Astrocyte (in vitro differentiated cells and primary cell): Measurements from ENCODE around the gene RALGAPA2. TPM values are rescaled to one million over a fixed set of nuclear protein-coding genes. Genes with fewer than 3 reads are reported as not detected.

Experiments
- DNase-seq: peaks from one replicate; pipeline ENCODE4 v3.0.0-alpha.2; 2010; ENCODE audit warnings: low read depth
- FAIRE-seq: peaks from 2 replicates; lab custom pipeline; 2011; peaks lifted over from hg19 to GRCh38; lab: Jason Lieb, UNC
- H2AFZ ChIP-seq: 2 replicates; pipeline ENCODE4 v1.6.0; 2012; ENCODE audit warnings: low read depth, low read length, inconsistent platforms
- H3K27ac ChIP-seq: 2 replicates; pipeline ENCODE4 v1.5.1; 2011; ENCODE audit warnings: low read depth, low read length, inconsistent platforms
- H3K27me3 ChIP-seq: 2 replicates; pipeline ENCODE4 v1.6.0; 2011; ENCODE audit warnings: low read length, inconsistent platforms; ENCODE audit not compliant: insufficient read depth
- H3K36me3 ChIP-seq: 2 replicates; pipeline ENCODE4 v1.5.1; 2011; ENCODE audit warnings: low read length, inconsistent platforms; ENCODE audit not compliant: insufficient read depth
- H3K4me1 ChIP-seq: 2 replicates; pipeline ENCODE4 v1.5.1; 2011; ENCODE audit warnings: low read length, inconsistent platforms; ENCODE audit not compliant: insufficient read depth
- H3K4me2 ChIP-seq: 2 replicates; pipeline ENCODE4 v1.6.0; 2012; ENCODE audit warnings: low read length, inconsistent platforms
- H3K4me3 ChIP-seq: 2 replicates; pipeline ENCODE4 v1.5.1; 2011; ENCODE audit warnings: low read depth, mild to moderate bottlenecking, low read length, inconsistent platforms; ENCODE audit not compliant: insufficient read depth
- H3K79me2 ChIP-seq: 2 replicates; pipeline ENCODE4 v1.6.0; 2012; ENCODE audit warnings: mild to moderate bottlenecking, low read length, inconsistent platforms; ENCODE audit not compliant: insufficient read depth
- H3K9ac ChIP-seq: 2 replicates; pipeline ENCODE4 v1.6.0; 2012; ENCODE audit warnings: mild to moderate bottlenecking, low read length, inconsistent platforms
- H3K9me3 ChIP-seq: 2 replicates; pipeline ENCODE4 v1.5.1; 2012; ENCODE audit warnings: low read depth, mild to moderate bottlenecking, low read length, inconsistent platforms; ENCODE audit not compliant: insufficient read depth
- H4K20me1 ChIP-seq: 2 replicates; pipeline ENCODE4 v1.6.0; 2012; ENCODE audit warnings: low read length, inconsistent platforms; ENCODE audit not compliant: insufficient read depth
- H3K27ac Mint-ChIP-seq: one replicate; pipeline ENCODE4 v1.8.0; 2021; ENCODE audit warnings: mild to moderate bottlenecking, mixed read lengths; ENCODE audit not compliant: unreplicated experiment
- H3K27me3 Mint-ChIP-seq: one replicate; pipeline ENCODE4 v1.8.0; 2021; ENCODE audit warnings: low read depth, mixed read lengths; ENCODE audit not compliant: unreplicated experiment
- H3K36me3 Mint-ChIP-seq: one replicate; pipeline ENCODE4 v1.8.0; 2021; ENCODE audit warnings: low read depth, mixed read lengths; ENCODE audit not compliant: unreplicated experiment
- H3K4me1 Mint-ChIP-seq: one replicate; pipeline ENCODE4 v1.8.0; 2021; ENCODE audit warnings: low read depth, mixed read lengths; ENCODE audit not compliant: unreplicated experiment
- H3K4me3 Mint-ChIP-seq: one replicate; pipeline ENCODE4 v1.8.0; 2021; ENCODE audit warnings: mild to moderate bottlenecking, moderate library complexity, mixed read lengths; ENCODE audit not compliant: unreplicated experiment
- H3K9me3 Mint-ChIP-seq: one replicate; pipeline ENCODE4 v1.8.0; 2021; ENCODE audit warnings: mild to moderate bottlenecking, mixed read lengths; ENCODE audit not compliant: unreplicated experiment
- CTCF ChIP-seq: IDR thresholded peaks from 2 replicates; pipeline ENCODE4 v1.5.1; 2011; ENCODE audit warnings: low read depth, mild to moderate bottlenecking, inconsistent platforms, low read length, moderate library complexity; ENCODE audit not compliant: insufficient read depth
- EZH2 ChIP-seq: IDR thresholded peaks from 2 replicates; pipeline ENCODE4 v1.6.1; 2012; ENCODE audit warnings: mild to moderate bottlenecking, low read length, inconsistent platforms; ENCODE audit not compliant: insufficient read depth
- total RNA-seq: library from RNA; stranded (reverse); gene quantifications from 2 replicates; pipeline ENCODE4 v1.2.1, GENCODE V29; 2021

Gene RALGAPA2
- total RNA-seq, 1 donor from 2014 or later, result 6.6 TPM

GRCh38 chr20:20567712-20568111, 144.7 kb downstream of the RALGAPA2 start:
- H3K9me3 ChIP-seq, result no peaks in the 10 kb centered on the region
- TF ChIP-seq EZH2 (no peak), CTCF (no peak)
- no peak overlapping the region for H2AFZ ChIP-seq
- no peaks in the 10 kb centered on the region for H3K79me2 ChIP-seq
- no peak overlapping the region for H3K9ac ChIP-seq
- H3K4me3 ChIP-seq, result no peak overlapping the region
- H3K4me3 Mint-ChIP-seq, result no peak overlapping the region
- no peaks in the 10 kb centered on the region for H3K9me3 Mint-ChIP-seq
- no peaks in the 10 kb centered on the region for H3K36me3 ChIP-seq
- H3K27me3 Mint-ChIP-seq, result no peaks in the 10 kb centered on the region
- no peaks in the 10 kb centered on the region for H3K36me3 Mint-ChIP-seq
- H3K4me1 ChIP-seq, result no peaks in the 10 kb centered on the region
- H4K20me1 ChIP-seq, result no peaks in the 10 kb centered on the region
- no peak overlapping the region for H3K4me2 ChIP-seq
- H3K27ac ChIP-seq, result no peak overlapping the region
- H3K4me1 Mint-ChIP-seq, result no peaks in the 10 kb centered on the region
- no peak overlapping the region for H3K27ac Mint-ChIP-seq
- FAIRE-seq, result no peak
- no peaks in the 10 kb centered on the region for H3K27me3 ChIP-seq
- DNase-seq, result no peak

- H3K9ac ChIP-seq, result no peak overlapping the region
- Mint-ChIP-seq H3K9me3 (no peaks in the 10 kb centered on the region), H3K36me3 (no peaks in the 10 kb centered on the region), H3K4me3 (no peak overlapping the region), H3K27me3 (no peaks in the 10 kb centered on the region), H3K27ac (no peak overlapping the region), H3K4me1 (no peaks in the 10 kb centered on the region)
- H3K36me3 ChIP-seq, result no peaks in the 10 kb centered on the region
- no peaks in the 10 kb centered on the region for H3K27me3 ChIP-seq
- H3K79me2 ChIP-seq, result no peaks in the 10 kb centered on the region
- no peaks in the 10 kb centered on the region for H3K9me3 ChIP-seq
- H3K4me3 ChIP-seq, result no peak overlapping the region
- no peaks in the 10 kb centered on the region for H3K4me1 ChIP-seq
- DNase-seq (no peak), FAIRE-seq (no peak)
- H2AFZ ChIP-seq, result no peak overlapping the region
- TF ChIP-seq EZH2, result no peak
- TF ChIP-seq CTCF, result no peak
- H3K4me2 ChIP-seq, result no peak overlapping the region
- H4K20me1 ChIP-seq, result no peaks in the 10 kb centered on the region
- no peak overlapping the region for H3K27ac ChIP-seq
These were observed 145.9 kb downstream of the RALGAPA2 start for GRCh38 chr20:20566516-20566915.

GRCh38 chr20:20564279-20564678, 148.2 kb downstream of the RALGAPA2 start:
- Mint-ChIP-seq H3K27me3 (no peaks in the 10 kb centered on the region), H3K9me3 (no peaks in the 10 kb centered on the region), H3K36me3 (no peaks in the 10 kb centered on the region), H3K4me1 (no peaks in the 10 kb centered on the region), H3K27ac (no peak overlapping the region), H3K4me3 (no peak overlapping the region)
- H3K4me2 ChIP-seq, result no peak overlapping the region
- H3K36me3 ChIP-seq, result no peaks in the 10 kb centered on the region
- no peak overlapping the region for H3K27ac ChIP-seq
- FAIRE-seq, result peak; percentile 54
- no peaks in the 10 kb centered on the region for H3K4me1 ChIP-seq
- no peak overlapping the region for H3K4me3 ChIP-seq
- no peaks in the 10 kb centered on the region for H3K79me2 ChIP-seq
- no peak for DNase-seq
- H3K9ac ChIP-seq, result no peak overlapping the region
- no peak for TF ChIP-seq CTCF
- TF ChIP-seq EZH2, result no peak
- H2AFZ ChIP-seq, result no peak overlapping the region
- H3K27me3 ChIP-seq, result no peaks in the 10 kb centered on the region
- H3K9me3 ChIP-seq, result no peaks in the 10 kb centered on the region
- no peaks in the 10 kb centered on the region for H4K20me1 ChIP-seq
